UCSD-AML1 (cell line): ENCODE measurements around the gene ZNF699.
"Not testable (repeated sequence)": the region's sequence is repeated elsewhere in the genome, so short reads cannot be mapped to it uniquely, and the experiment has no call there.

ENCODE experiments used
- DNase-seq: peaks from one replicate; lab custom pipeline; 2025; ENCODE audit not compliant: unreplicated experiment; lab: John Stamatoyannopoulos, UW

Gene ZNF699

DNA sequence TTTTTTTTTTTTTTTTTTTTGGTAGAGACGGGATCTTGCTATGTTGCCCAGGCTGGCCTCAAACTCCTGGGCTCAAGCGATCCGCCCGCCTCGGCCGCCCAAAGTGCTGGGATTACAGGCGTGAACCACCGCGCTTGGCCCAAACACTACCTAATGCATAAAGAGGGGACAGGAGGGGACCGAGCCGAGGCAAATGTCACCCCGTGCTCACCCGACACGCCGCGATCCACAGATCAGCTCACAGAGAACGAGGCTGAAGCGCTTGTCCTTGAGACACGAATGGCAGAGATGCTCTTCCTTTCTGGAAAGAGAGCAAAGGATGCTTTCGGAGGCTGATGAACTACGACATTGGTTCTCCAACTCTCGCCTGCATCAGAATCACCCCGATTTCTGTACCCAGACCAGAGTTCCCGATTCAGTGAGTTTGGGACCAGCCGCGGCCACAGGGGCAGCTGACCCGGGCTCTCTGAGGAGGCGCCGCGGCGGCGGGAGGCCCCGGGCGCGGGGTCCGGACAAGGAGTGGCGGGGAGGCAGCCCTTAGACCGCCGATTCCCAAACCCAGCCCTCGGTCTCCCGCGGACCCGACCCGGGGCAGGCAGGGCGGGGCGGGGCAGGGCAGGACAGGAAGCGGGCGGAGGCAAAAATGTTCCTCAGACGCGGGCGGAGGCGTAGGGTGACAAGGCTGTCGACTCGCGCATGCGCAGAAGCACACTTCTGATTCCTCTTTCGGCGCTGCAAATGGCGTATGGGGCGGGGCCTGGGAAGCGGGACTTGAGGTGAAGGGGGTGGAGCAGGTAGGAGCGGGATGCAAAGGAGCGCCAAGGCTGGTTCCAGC is at the start of gene ZNF699:
Gene ZNF699, minus strand, starts transcription at position 700 of the 835 bp plus-strand sequence. CDS start 4,719 bp downstream, outside the sequence.
- DNase-seq, result peak; percentile 98

DNA sequence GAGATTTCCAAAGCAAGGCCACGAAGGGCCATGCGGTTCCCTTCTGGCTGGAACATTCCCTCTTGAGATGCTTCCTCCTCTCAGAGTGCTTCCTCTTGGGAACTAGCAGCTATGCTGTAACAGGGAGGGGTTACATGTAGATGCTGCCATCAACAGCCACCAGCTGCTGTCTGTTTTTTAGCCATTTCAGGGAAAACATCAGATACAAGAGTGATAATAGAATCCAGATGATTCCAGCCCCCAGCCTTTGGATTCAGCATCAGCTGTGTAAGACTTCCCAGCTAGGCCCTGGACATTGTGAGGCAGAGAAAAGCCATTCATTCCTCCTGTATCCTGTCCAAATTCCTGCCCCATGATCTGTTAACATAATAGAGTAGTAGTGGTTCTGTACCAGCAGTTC is 45.0 kb upstream of the ZNF699 start:
- no peak for DNase-seq

DNA sequence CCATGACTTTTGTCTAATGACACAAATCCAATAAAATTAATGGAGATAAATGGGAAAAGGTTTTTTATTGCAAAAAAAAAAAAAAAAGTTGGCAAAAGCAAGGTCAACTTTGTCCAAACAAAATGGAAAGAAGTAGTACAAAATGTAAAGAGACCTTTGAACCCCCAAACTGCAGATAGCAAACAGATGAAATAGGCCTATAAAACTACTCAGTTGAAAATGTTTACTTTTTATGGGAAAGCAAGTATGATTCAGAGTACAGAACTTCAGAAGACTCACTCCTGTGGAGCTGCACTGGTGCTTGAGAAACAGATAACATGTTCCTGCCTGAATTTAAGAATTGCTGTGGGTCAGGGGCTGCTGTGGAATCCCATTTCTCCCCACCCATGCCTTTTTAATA is 43.4 kb upstream of the ZNF699 start:
- no peak for DNase-seq

DNA sequence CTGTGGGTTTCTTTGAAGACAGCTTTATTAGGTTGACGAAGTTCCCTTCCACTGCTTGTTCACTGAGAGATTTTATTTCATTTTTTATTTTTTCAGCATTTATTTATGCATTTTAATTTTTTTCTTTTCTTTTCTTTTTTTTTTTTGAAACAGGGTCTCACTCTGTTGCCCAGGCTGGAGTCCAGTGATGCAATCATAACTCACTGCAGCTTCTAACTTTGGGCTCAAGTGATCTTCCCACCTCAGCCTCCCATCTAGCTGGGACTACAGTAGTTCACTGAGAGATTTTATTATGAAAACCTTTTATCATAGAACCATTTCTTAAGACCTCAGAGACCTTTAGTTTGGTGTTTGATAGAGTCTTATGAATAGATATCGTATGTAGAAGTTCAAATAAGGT is 42.9 kb upstream of the ZNF699 start:
- DNase-seq, result no peak

DNA sequence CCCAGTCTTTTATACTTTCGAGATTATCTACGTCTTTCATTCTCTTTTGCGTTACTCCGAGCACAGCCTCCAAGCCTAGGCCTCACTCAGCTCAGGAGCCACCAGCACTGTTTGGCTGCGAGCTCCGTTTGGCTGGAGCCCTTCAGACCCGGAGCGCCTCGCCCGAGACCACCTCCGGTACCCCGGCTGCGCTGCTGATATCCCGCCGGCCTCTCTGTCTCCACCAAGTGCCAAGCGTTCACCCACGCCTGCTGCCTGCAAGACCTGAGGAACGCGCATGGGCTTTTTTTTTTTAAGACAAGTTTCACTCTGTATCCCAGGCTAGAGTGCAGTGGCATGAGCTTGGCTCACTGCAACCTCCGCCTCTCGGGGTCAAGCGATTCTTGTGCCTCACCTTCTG is 39.0 kb upstream of the ZNF699 start:
- no peak for DNase-seq

DNA sequence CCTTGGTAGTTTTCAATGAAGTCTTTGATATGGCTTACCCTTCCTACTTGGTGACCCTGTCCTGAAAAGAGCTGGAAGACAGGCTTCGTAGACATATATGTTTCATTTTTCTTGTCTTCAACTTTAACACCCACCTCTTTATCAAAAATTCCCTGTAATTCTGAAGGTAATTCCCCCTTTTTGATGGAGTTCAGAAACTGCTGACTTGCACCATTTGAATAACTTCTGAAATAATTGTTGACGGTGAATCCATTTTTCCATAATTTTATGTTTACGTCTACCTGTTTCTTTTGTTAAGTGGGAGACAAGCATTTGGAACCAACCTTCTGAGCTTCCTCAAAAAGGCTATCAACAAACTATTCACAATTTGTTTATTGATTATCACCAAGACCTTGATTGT is 38.6 kb upstream of the ZNF699 start:
- DNase-seq, result no peak

DNA sequence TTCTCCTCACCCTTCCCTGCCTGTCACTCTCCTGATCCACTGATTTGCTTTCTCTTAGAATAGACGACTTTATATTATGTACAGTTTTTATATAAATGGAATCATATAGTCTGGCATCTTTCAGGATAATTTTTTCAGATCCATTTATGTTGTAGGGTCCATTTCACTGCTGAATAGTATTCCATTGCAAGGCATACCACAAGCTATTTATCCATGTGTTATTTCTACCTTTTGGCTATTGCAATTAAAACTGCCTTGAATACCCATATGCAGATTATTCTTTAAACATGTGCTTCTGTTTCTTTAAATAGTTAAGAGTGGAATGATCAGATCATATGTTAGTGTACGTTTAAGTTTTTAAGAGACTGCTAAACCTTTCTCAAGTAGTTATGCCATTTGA is 35.4 kb upstream of the ZNF699 start:
- no peak for DNase-seq

DNA sequence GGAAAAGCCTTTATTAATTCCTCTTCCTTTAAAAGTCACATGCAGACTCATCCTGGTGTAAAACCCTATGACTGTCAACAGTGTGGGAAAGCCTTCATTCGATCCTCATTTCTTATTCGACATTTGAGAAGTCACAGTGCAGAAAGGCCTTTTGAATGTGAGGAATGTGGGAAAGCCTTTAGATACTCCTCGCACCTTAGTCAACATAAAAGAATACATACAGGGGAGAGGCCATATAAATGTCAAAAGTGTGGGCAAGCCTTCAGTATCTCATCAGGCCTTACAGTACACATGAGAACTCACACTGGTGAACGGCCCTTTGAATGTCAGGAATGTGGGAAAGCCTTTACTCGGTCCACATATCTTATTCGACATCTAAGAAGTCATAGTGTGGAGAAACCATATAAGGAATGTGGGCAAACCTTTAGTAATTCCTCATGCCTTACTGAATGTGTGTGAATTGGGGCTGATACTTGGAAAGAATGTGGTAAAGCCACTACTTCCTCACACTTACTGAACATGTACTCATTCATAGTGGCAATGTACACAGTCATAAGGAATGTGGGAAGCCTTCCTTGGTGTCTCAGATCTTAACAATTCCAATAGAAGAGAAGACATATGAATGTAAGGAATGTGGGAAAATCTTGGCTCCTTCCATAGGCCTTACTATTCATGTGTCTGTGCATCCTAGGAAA is 33.1 kb upstream of the ZNF699 start:
- no peak for DNase-seq

DNA sequence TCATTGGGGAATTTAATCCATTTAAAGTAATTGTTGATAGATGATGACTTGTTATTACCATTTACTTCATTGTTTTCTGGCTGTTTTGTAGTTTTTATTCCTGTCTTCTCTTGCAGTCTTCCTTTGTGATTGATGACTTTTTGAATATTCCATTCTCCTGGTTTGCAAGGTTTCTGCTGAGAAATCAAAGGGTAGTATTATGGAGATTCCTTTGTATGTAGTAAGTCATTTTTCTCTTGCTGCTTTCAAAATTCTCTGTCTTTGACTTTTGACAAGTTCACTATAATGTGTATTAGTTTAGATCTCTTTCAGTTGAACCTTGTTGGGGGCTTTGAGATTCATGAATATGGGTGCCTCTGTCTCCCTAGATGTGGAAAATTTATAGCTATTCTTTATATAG is 20.4 kb upstream of the ZNF699 start:
- no peak for DNase-seq

DNA sequence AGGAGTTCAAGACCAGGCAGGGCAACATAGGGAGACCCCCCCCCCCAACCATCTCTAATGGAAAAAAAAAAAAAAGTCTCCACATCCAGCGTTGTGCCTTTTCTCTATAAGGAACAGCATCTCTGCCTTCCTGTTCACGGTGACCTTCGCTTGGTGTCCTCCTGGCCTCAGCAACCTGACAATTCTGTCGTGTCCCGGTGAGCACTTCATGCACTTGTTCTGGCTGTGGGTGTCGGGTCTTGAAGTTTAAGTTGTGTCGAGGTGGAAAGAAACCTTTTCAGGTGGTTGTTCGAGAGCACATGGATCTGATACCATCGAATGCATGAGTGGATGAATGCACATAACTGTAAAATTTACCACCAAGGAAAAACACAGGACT is 14.9 kb upstream of the ZNF699 start:
- no peak for DNase-seq

DNA sequence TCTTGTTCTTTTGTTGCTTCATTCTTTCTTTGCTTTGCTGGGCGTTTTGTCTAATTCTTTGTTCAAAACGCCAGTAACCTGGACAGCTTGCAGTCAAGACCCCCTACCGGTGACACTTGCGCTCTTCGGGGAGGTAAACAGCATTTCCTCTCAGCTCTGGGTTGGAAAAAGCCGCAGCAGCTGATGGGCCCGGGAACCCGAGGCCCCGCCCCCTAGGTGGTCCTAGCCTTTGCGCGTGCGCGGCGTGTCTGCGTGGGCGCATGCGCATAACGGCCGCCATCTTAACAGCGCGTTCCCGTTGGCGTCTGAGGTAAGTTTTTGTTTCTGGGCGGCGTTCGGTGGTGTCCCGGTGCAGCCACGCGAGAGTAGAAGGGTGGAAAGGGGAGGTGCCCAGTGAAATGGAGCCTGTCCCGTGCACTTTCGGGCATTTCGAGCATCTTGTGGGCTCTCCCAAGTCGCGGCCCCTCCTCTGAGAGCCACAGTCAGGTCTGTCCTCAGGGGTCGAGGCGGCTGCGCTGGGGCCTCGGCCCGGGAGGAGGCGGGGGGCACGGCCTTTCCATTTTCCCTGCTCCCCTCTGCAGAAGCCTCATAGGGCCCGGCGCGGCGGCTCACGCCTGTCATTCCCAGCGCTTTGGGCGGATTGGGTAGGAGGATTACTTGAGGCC is 14.4 kb upstream of the ZNF699 start, which contains the start of gene ZNF559:
Gene ZNF559, plus strand, starts transcription at position 261 of the 665 bp plus-strand sequence. CDS start 14,371 bp downstream, outside the sequence.
- peak; percentile 94 for DNase-seq

DNA sequence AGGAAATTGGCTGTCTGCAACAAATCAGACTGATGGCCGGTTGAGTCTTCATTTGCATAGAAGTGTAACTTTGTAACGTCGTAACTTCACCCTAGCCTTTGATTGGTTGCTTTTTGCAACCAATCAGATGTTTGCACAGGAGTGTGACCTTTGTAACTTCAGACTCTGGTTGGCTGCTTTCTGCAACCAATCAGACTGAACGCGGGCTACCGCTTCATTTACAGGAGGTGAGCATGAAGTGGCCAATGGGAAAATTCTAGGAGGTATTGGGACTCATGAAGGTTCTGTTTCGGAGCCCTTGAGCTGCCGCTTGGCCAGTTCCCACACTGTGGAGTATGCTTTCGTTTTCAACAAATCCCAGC is 13.9 kb upstream of the ZNF699 start:
- DNase-seq, result peak; percentile 69

DNA sequence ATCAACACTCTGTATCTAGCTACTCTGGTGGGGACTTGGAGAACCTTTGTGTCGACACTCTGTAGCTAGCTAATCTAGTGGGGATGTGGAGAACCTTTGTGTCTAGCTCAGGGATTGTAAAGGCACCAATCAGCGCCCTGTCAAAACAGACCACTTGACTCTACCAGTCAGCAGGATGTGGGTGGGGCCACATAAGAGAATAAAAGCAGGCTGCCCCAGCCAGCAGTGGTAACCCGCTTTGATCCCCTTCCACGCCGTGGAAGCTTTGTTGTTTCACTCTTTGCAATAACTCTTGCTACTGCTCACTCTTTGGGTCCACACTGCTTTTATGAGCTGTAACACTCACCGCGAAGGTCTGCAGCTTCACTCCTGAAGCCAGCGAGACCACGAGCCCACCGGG is 12.6 kb upstream of the ZNF699 start:
- not testable (repeated sequence) for DNase-seq

DNA sequence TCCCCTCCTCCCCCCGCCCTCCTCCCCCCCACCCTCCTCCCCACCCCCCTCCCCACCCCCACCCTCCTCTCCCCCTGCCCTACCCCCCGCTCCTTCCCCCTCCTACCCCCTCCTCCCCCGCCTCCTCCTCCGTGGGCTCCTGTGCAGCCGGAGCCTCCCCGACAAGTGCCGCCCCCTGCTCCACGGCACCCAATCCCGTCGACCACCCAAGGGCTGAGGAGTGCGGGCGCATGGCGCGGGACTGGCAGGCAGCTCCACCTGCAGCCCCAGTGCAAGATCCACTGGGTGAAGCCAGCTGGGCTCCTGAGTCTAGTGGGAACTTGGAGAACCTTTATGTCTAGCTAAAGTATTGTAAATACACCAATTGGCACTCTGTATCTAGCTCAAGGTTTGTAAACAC is 12.1 kb upstream of the ZNF699 start:
- not testable (repeated sequence) for DNase-seq

DNA sequence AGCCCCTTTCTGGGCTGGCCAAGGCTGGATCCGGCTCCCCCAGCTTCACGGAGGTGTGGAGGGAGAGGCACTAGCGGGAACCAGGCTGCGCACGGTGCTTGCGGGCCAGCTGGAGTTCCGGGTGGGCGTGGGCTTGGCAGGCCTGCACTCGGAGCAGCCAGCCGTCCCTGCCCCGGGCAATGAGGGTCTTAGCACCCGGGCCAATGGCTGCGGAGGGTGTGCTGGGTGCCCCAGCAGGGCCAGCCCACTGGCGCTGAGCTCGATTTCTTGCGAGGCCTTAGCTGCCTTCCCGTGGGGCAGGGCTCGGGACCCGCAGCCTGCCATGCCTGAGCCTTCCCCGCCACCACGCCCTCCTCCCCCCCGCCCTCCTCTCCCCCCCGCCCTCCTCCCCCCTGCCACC is 11.7 kb upstream of the ZNF699 start:
- no peak for DNase-seq

DNA sequence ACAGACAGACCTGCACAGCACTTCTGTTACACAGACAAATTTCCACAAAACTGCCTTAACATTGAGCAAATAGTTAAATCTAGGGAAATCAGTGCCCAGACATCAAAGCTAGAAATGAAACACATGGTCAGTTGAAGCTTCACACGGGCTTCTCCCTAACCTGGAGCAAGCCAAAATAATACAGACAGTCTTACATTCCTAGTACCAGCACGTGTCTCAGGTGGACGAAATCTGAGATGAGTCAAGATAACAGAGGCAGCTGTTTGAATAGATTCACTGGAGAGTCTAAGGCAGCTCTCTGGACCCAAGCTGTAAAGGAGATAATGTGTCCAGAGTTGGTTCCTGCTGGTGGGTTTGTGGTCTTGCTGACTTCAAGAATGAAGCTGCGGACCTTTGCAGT is 4.1 kb upstream of the ZNF699 start:
- no peak for DNase-seq

DNA sequence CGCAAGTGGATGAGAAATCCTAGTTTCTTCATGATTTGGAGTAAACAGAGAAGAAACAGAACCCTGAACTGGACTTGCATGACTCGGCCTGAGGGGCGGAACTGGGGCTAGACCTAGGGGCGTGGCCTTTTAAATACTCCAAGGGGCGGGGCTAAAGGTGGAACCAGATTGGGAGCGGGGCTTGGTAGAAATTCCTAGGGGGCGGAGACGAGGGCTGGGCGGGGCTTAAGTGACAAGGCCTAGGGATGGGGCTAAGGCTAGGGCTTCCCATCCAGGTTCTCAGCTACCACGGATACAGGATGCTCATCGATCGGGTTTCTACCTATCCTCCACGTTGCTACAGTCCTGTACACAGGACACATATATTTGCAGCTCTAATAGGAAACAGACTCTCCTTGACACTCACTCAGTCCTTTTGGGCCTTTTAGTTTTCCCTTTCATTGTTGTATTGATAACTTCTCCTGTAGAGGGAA is 372 bp upstream of the ZNF699 start:
- DNase-seq, result peak; percentile 97

DNA sequence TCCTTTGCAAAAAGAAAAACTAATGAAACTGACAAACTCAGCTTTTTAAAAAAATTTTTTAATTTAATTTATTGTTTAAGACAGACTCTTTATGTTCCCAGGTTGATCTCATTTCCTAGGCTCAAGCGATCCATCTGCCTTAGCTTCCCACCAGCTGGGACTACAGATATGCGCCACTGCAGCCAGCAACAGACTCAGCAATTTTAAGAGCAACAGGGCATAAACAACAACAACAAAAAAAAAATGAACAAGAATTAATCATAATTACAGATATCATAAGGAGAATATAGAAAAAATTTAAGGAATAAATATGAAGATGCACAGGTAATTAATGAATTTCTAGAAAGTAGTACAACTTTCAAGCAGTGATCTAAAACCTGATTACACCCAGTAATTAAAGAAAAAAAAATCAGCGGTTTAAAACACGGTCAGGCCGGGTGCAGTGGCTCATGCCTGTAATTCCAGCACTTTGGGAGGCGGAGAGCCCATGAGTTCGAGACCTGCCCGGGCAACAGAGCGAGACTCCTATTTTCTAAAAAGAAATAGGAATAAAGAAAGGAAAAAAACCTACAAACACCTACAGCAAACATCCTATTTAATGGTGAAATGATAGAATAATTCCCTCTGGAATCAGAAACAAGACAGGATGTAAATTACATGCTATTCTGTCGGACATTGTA is 1.4 kb downstream of the ZNF699 start:
- no peak for DNase-seq

DNA sequence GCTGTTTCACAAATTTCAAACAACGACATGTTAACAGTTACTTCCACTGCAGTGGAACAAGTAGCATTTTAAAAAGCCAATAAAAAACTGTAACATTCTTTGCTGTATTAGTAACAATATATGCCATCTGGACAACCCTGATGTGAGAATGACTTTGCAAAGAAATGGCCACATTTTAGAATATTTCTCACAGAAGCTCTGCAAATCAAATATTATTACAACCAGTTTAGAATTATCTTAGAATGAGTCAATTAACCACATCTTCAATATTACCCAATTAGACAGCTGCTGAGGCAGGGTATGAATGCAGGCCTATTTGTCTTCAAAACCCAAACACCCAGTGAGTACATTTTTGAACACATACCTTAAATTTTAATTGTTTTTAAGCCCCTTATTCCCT is 3.2 kb downstream of the ZNF699 start:
- DNase-seq, result no peak

DNA sequence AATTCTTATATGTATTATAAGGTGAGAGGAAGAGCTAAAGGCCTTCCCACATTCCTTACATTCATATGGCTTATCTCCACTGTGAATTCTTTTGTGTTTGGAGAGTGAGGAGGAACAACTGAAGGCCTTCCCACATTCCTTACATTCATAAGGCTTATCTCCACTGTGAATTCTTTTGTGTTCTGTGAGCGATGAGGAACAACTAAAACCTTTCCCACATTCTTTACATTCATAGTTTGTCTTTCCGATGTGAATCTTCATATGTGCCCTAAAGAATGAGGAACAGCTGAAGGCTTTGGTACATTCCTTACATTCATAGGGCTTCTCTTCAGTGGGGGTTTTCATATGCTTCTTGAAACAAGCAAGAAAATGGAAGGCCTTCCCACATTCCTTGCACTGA is 13.3 kb downstream of the ZNF699 start:
- DNase-seq, result no peak

DNA sequence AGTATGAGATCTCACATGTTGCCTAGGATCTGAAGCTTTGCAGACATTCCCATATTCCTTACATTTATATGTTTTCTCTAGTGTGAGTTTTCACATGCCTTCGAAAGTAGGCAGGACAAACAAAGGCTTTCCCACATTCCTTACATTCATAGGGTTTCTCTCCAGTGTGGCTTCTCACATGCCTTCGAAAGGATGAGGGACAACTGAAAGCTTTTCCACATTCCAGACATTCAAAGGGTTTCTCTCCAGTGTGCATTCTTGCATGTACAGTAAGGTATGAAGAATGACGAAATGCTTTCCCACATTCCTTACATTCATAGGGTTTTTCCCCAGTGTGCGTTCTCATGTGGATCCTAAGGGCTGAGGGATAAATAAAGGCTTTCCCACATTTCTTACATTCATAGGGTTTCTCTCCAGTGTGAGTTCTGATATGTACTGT is 14.2 kb downstream of the ZNF699 start:
- no peak for DNase-seq
